Psoas muscle (tissue), 8 donors: Measurements from ENCODE around the gene L1TD1. TPM values are rescaled to one million over a fixed set of nuclear protein-coding genes. Genes with fewer than 3 reads are reported as not detected.
"Not testable (repeated sequence)": the region's sequence is repeated elsewhere in the genome, so short reads cannot be mapped to it uniquely, and the experiment has no call there.

Experiments used
- ATAC-seq, 4 donors: fragments of 200-7000 bp; cut with Tn5 transposase; one replicate each; pipeline ENCODE4 v1.9.1; 2020; ENCODE audit warnings: moderate library complexity in 3 of 4, mild to moderate bottlenecking in 2 of 4
- DNase-seq, 2 donors: peaks; one replicate each; pipeline ENCODE4 v3.0.0-alpha.2; 2020
- H3K27ac ChIP-seq: fragments of 200-600 bp; one replicate; pipeline ENCODE4 v1.8.0; 2022
- H3K27me3 ChIP-seq, 3 donors: fragments of 200-600 bp in 1 of 3; one replicate each; pipeline versions ENCODE4 v1.6.1 to v1.8.0; 2013 to 2022; ENCODE audit warnings: low read length in 2 of 3, mild to moderate bottlenecking in 2 of 3, moderate library complexity in 1 of 3; ENCODE audit not compliant: insufficient read depth in 3 of 3
- H3K36me3 ChIP-seq, 2 donors: fragments of 200-600 bp in 1 of 2; one replicate each; pipeline versions ENCODE4 v1.6.1 to v1.8.0; 2013 to 2022; ENCODE audit warnings: low read depth in 1 of 2, mild to moderate bottlenecking in 1 of 2, moderate library complexity in 1 of 2; ENCODE audit not compliant: insufficient read depth in 1 of 2
- H3K4me1 ChIP-seq: fragments of 200-600 bp; one replicate; pipeline ENCODE4 v1.8.0; 2022
- H3K4me3 ChIP-seq: fragments of 200-600 bp; one replicate; pipeline ENCODE4 v1.8.0; 2022; ENCODE audit warnings: mild to moderate bottlenecking
- H3K9me3 ChIP-seq: fragments of 200-600 bp; one replicate; pipeline ENCODE4 v1.8.0; 2022
- WGBS, 3 donors: extraction: QIAGEN DNeasy Blood & Tissue Kit; methylation state at CpG; one replicate each; pipeline versions ENCODE4 v1.1.6 to v1.1.7; 2013; 5-methylcytosine and 5-hydroxymethylcytosine counted together
- intact Hi-C, 2 donors: fragments of 100-400 bp; cut with DNase I; formaldehyde crosslinking; loops; one replicate each; pipeline versions ENCODE4 v1.11.0 to v1.14.2; 2022
- polyA plus RNA-seq, 3 donors: library from polyadenylated mRNA; stranded (reverse); fragments of 200-250 nt; gene quantifications; one replicate each; pipeline ENCODE4 v1.2.3, GENCODE V29; 2013
- total RNA-seq, 4 donors: library from RNA; stranded (reverse); fragmentation: NEBNext Ultra II Directional in 2 of 4; extraction: Animal tissue kit (Norgen Biotek cat#: 25700) in 2 of 4; gene quantifications; one replicate each; pipeline versions ENCODE4 v1.2.1 to v1.2.4, GENCODE V29; 2021 to 2023
- TF ChIP-seq, protein P1 (sequence below): fragments of 200-600 bp; IDR thresholded peaks from one replicate; pipeline ENCODE4 v1.8.0; 2022; ENCODE audit warnings: antibody characterized with exemption
- donor health status: healthy with polysubstance abuse.
- donor health status: DM: no; HTN: no; CAD: no; lungs with moderate emphysema.
- donor health status: Bipolar disorder and iron deficiency.
- donor health status: healthy.
- donor health status: DM: yes; HTN: yes; CAD: no.
- donor health status: DM: no; HTN: no; CAD: no.
- donor health status: DM: no; HTN: no; CAD: no.
- donor health status: DM: yes; HTN: yes; CAD: no.

L1TD1 gene
- total and polyA plus RNA-seq, 7 donors = 0.01 to 0.06 (median 0.04) TPM; not detected in 3

DNA sequence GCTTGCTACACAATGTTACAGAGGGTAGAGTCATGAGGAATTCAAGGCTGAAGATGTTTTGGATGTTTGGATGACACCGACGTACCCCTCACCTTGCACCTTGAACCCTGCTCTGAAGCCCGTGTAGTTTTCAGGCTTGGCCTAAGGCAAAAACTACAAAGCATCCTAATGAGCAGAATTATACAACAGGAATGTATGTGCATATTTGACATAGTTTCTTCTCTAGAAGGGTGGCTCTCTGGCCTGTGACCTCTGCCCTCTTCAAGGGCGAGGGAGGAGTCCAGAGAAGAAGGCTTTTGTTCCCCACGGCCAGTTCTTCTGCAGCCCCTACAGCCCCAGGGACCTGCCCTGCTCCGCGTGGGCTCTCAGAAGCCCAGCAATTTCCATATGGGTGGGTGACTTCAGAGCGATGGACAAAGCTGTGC, 43.3 kb downstream of the L1TD1 start:
- Histone ChIP-seq H3K27ac (no peak overlapping the region), H3K27me3 (no peaks in the 10 kb centered on the region), H3K4me3 (no peak overlapping the region), H3K4me1 (no peaks in the 10 kb centered on the region), H3K36me3 (no peaks in the 10 kb centered on the region), H3K9me3 (no peaks in the 10 kb centered on the region)
- ATAC-seq (no peak), DNase-seq (no peak)
- TF ChIP-seq, protein P1, sequence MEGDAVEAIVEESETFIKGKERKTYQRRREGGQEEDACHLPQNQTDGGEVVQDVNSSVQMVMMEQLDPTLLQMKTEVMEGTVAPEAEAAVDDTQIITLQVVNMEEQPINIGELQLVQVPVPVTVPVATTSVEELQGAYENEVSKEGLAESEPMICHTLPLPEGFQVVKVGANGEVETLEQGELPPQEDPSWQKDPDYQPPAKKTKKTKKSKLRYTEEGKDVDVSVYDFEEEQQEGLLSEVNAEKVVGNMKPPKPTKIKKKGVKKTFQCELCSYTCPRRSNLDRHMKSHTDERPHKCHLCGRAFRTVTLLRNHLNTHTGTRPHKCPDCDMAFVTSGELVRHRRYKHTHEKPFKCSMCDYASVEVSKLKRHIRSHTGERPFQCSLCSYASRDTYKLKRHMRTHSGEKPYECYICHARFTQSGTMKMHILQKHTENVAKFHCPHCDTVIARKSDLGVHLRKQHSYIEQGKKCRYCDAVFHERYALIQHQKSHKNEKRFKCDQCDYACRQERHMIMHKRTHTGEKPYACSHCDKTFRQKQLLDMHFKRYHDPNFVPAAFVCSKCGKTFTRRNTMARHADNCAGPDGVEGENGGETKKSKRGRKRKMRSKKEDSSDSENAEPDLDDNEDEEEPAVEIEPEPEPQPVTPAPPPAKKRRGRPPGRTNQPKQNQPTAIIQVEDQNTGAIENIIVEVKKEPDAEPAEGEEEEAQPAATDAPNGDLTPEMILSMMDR = no peak
- intact Hi-C loops = no loop called here
- 78 to 81% (median 80%) methylated on average over 8 of the region's 8 CpGs for WGBS, 3 donors

DNA sequence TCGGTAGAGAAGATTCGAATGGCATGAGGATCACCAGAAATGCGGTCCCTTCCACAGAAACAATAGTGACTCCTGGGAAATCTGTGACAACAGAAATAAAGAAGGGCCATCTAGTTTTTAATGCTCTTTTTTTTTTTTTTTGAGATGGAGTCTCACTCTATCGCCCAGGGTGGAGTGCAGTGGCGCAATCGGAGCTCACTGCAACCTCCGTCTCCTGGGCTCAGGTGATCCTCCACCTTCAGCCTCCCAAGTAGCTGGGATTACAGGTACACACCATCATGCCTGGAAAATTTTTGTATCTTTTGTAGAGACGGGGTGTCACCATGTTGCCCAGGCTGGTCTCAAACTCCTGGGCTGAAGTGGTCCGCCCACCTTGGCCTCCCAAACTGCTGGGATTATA, 43.9 kb downstream of the L1TD1 start:
- Histone ChIP-seq H3K27ac (no peak overlapping the region), H3K4me1 (no peaks in the 10 kb centered on the region), H3K36me3 (no peaks in the 10 kb centered on the region), H3K4me3 (no peak overlapping the region), H3K27me3 (no peaks in the 10 kb centered on the region), H3K9me3 (no peaks in the 10 kb centered on the region)
- DNase-seq = no peak
- WGBS, 3 donors = 94 to 96% (median 94%) methylated on average over 9 of the region's 9 CpGs
- no peak for ATAC-seq
- intact Hi-C loops = no loop called here
- TF ChIP-seq, protein P1 = no peak

DNA sequence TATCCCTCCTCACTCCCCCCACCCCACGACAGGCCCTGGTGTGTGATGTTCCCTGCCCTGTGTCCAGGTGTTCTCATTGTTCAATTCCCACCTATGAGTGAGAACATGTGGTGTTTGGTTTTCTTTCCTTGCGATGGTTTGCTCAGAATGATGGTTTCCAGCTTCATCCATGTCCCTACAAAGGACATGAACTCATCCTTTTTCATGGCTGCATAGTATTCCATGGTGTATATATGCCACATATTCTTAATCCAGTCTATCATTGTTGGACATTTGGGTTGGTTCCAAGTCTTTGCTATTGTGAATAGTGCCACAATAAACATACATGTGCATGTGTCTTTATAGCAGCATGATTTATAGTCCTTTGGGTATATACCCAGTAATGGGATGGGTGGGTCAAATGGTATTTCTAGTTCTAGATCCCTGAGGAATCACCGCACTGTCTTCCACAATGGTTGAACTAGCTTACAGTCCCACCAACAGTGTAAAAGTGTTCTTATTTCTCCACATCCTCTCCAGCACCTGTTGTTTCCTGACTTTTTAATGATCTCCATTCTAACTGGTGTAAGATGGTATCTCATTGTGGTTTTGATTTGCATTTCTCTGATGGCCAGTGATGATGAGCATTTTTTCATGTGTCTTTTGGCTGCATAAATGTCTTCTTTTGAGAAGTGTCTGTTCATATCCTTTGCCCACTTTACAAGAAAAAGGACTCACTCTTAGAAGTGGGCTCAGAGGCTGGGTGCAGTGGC, 45.2 kb downstream of the L1TD1 start:
- 98 to 100% (median 99%) methylated on average over 3 of the region's 3 CpGs for WGBS, 3 donors
- H3K27ac ChIP-seq, intact Hi-C loops, H3K4me3 ChIP-seq, H3K4me1 ChIP-seq, ATAC-seq, H3K36me3 ChIP-seq, H3K9me3 ChIP-seq, H3K27me3 ChIP-seq, DNase-seq: not testable (repeated sequence)

DNA sequence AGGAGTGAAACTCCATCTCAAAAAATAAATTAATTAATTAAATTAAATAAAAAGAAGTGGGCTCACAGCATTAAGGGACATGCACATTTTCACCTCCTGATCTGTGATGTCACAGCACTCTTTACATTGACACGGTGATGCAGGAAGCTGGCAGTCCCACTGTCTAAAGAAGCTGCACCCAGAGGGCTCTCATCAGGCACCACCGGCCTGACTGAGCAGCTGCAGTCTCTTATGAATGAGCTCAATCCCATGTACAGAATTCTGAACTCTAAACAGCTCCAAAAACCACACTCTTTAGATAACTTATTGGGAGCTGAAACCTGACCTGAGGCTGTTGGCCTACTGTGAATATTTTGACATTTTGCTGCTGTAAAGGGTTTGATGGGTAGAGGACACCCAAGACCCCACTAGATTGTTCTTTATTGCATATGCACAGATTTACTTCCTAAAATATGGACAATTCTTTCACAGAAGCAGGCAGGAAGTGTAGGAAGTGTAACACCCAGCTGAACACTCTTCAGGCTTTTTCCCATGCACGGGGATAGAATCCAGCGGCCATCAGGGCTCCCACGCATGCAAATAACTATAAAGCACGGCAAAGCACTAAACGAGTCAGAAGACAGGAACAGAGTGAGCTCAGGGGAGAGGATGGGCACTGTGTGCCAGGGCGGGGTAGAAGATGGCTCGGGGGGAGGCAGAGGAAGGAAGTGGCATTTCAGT, 46.2 kb downstream of the L1TD1 start:
- TF ChIP-seq, protein P1 = no peak
- no peaks in the 10 kb centered on the region for H3K27me3 ChIP-seq
- no peak overlapping the region for H3K4me3 ChIP-seq
- no peaks in the 10 kb centered on the region for H3K9me3 ChIP-seq
- H3K36me3 ChIP-seq = no peaks in the 10 kb centered on the region
- intact Hi-C loops = no loop called here
- WGBS, 3 donors = 64 to 74% (median 67%) methylated on average over 9 of the region's 9 CpGs
- no peaks in the 10 kb centered on the region for H3K4me1 ChIP-seq
- no peak for ATAC-seq
- DNase-seq = no peak
- H3K27ac ChIP-seq = no peak overlapping the region

DNA sequence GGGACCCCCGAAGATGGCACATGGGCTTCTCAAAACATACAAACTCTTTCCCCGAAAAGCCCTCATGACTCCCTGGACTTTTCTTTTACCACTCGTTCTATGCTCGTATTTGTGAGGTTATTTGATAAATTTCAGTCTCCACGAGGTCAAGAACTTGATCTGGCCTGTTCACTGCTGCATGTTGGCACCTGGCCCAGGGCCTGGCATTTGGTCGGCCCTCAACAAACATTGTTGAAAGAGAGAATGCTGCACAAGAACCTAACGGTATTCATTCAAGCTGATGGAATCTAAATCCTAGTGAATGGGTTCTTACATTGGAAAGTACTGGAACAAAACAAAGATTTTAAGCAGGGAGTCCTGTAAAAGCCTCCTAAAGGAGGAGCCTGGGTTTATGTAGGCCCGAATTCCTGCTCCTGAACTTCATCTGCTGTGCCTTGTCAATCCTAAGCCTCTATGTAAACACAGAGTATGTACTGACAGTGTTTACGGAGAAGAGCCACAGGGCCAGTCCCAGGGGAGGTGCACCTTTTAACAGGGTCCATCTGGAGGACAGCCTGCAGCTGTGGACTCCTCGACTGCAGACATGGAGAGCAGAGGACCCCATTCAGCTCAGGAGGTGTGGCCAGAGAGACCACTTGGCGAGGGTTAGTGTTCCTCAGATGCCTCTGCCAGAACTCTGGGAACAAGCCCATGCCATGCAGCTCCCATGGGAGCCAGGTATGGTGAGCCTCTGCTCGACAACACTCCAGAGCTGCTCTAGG, 46.9 kb downstream of the L1TD1 start:
- intact Hi-C loops = no loop called here
- H3K4me3 ChIP-seq = no peak overlapping the region
- no peaks in the 10 kb centered on the region for H3K27me3 ChIP-seq
- DNase-seq (no peak), ATAC-seq (no peak)
- 50 to 52% (median 50%) methylated on average over 12 of the region's 12 CpGs for WGBS, 3 donors
- H3K27ac ChIP-seq = no peak overlapping the region
- H3K9me3 ChIP-seq = no peaks in the 10 kb centered on the region
- H3K36me3 ChIP-seq = no peaks in the 10 kb centered on the region
- H3K4me1 ChIP-seq = no peaks in the 10 kb centered on the region
- TF ChIP-seq, protein P1 = no peak

DNA sequence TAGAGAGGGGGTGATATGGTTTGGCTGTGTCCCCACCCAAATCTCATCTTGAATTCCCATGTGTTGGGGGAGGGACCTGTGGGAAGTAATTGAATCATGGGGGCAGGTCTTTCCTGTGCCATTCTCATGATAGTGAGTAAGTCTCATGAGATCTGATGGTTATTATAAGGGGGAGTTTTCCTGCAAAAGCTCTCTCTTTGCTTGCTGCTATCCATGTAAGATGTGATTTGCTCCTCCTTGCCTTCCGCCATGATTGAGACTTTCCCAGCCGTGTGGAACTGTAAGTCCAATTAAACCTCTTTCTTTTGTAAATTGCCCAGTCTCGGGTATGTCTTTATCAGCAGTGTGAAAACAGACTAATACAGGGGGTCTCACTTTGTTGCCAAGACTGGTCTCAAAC, 49.7 kb downstream of the L1TD1 start:
- H3K4me1 ChIP-seq = not testable (repeated sequence)

More for the DNA sequence above, 49.7 kb downstream of the L1TD1 start:
- ATAC-seq, H3K27me3 ChIP-seq, DNase-seq, H3K36me3 ChIP-seq, H3K4me3 ChIP-seq, H3K27ac ChIP-seq, H3K9me3 ChIP-seq, intact Hi-C loops: not testable (repeated sequence)
- WGBS, 3 donors = 87 to 100% (median 92%) methylated on average over 3 of the region's 3 CpGs
